Measurements from ENCODE around the gene C19orf81.

The C19orf81 gene

DNA sequence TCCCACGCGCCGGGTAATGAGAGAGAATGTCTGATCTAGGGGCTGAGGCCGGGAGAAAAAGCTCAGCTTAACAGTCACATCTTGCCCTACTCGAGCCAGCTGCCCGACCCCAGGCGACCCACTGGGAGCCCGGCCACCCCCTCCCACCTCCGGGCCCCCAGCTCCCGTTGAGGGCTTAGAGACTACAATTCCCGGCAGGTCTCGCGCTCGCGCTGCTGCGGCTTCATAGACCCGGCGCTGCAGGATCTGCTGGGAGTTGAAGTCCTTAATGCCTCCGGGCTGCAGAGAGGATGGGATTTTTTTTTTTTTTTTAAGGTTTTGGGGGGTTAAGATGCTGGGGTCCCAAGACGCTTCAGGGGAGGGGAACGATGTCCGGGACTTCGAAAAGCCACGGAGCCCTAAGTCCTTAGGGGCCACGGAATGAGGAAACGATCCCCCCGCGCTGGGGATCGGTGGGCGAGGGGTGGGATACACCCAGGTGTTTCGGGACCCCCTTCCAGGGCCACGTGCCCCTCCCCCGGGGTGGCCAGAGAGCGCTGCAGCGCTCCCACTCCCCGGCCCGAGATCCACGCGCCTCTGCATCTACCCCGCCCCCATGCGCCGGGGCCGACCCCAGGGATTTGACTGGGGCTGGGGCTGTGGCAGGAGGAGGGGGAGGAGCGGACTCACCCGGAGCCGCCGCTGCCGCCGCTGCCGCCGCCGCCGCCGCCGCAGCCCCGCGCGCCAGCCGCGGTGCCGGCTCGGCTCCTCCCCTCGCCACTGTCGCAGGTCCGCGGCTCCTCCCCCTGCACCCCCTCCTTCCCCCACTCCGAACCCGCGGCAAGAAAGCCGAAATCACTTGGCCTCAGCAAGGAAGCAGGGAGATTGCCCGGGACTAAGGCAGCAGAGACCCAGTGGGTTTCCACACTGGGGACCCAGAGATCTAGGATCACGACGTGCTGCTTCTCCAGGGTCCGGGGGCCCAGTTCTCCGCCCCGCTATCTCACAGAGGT is 9.8 kb upstream of the C19orf81 start, which contains the start of gene SYT3:
Gene SYT3 (minus strand): TSS at position 761 of the 992 bp plus-strand sequence. CDS start 2,470 bp downstream, outside the sequence.
- Mint-ChIP-seq H3K9me3 (peaks cover 4% of the 10 kb centered on the region), H3K4me1 (peaks cover 9% of the 10 kb centered on the region), H3K4me3 (peak within 1 kb of the TSS; percentile 63), H3K36me3 (peaks cover 10% of the 10 kb centered on the region), H3K27ac (no peak within 1 kb of the TSS), H3K27me3 (peaks cover 25% of the 10 kb centered on the region)
- DNase-seq (ENCODE audit: low spot score in 2 of 2) (no peak), ATAC-seq (ENCODE audit: low read depth) (peak; percentile 78)

- ATAC-seq (ENCODE audit: low read depth) (no peak), DNase-seq (ENCODE audit: low spot score in 2 of 2) (no peak)
- Mint-ChIP-seq H3K9me3 (peaks cover 4% of the 10 kb centered on the region), H3K36me3 (peaks cover 10% of the 10 kb centered on the region), H3K27me3 (peaks cover 25% of the 10 kb centered on the region), H3K4me1 (peaks cover 9% of the 10 kb centered on the region), H3K4me3 (no peak overlapping the region), H3K27ac (no peak overlapping the region)
These were observed 8.9 kb upstream of the C19orf81 start for GRCh38 chr19:50640368-50640767.

DNA sequence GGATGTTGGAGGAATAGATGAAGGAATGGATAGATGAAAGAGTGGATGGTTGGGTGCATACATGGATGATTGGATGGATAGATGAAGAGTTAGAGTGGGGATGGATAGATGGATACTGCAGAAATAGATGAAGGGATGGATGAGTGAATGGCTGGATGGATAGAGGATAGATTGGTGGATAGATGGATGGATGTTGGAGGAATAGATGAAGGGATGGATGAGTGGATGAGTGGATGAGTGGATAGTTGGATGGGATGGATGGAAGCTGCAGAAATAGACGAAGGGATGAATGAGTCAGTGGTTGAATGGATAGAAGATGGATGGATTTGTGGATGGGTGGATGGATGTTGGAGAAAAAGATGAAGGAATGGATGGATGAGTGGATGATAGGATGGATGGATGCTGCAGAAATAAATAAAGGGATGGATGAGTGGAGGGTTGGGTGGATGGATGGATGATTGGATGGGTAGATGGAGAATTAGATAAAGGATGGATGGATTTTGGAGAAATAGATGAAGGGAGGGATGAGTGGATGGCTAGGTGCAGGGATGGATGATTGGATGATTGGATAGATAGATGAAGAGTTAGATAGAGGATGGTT is 4.8 kb upstream of the C19orf81 start:
- H3K4me1 Mint-ChIP-seq = no peaks in the 10 kb centered on the region
- no peak for DNase-seq (ENCODE audit: low spot score in 2 of 2)
- no peak overlapping the region for H3K4me3 Mint-ChIP-seq
- peaks cover 8% of the 10 kb centered on the region for H3K27me3 Mint-ChIP-seq
- H3K27ac Mint-ChIP-seq = no peak overlapping the region
- peaks cover 2% of the 10 kb centered on the region for H3K36me3 Mint-ChIP-seq
- no peak for ATAC-seq (ENCODE audit: low read depth)
- peaks cover 2% of the 10 kb centered on the region for H3K9me3 Mint-ChIP-seq

DNA sequence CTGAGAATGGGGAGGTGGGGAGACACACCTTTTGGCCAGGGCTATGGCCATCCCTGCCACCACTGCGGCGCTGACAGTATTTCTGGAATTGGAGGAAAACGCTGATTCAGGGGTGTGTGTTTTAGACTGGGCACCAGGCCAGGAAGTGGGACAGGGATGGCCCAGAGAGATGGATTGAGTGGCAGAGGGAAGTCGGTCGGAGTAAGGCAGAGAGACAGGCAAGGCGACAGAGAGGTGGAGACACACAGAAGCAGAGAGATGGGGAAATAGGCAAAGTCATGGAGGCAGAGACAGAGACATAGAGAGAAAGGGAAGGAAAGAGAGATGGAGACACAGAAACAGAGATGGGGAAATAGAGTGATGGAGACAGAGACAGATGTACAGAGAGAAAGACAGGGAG is 4.1 kb upstream of the C19orf81 start:
- Mint-ChIP-seq H3K36me3 (peaks cover 4% of the 10 kb centered on the region), H3K4me3 (no peak overlapping the region), H3K27me3 (peaks cover 13% of the 10 kb centered on the region), H3K9me3 (peaks cover 7% of the 10 kb centered on the region), H3K4me1 (no peaks in the 10 kb centered on the region), H3K27ac (no peak overlapping the region)
- DNase-seq (ENCODE audit: low spot score in 2 of 2) (no peak), ATAC-seq (ENCODE audit: low read depth) (no peak)

DNA sequence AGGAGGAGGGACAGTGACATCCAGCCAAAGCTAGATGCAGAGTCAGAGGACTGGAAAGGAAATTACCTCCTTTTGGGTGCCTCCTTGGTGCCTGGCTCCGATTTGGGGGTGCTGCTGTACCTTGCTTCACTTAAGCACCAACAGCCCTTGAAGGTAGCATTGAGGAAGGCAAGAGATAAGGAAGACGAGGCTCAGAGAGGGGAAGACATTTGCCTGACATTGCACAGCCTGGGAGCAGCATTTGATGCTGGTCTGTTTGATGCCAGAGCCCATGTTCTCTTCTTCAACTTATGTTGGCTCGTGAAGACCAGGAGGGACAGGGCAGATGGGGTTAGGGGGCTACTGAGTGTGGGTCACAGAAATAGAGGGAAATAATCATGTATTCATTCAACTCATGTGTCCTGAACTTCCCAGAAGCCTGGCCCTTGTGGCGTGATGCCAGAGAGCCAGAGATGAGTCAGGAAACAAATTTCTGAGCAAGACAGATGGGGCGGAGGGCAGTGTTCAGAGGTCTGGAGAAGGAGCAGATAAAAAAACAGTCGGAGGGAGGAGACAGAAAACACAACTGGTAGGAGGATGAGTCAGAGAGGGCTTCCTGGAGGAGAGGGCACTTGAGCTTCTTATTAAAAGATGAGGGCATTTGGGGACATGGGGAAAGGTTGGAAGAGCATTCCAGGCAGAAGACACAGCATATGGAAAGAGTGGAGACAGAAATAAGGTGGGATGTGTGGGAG is 3.0 kb upstream of the C19orf81 start:
- Mint-ChIP-seq H3K4me3 (no peak overlapping the region), H3K9me3 (peaks cover 8% of the 10 kb centered on the region), H3K27ac (no peak overlapping the region), H3K4me1 (no peaks in the 10 kb centered on the region), H3K36me3 (peaks cover 4% of the 10 kb centered on the region), H3K27me3 (peaks cover 14% of the 10 kb centered on the region)
- ATAC-seq (ENCODE audit: low read depth) (no peak), DNase-seq (ENCODE audit: low spot score in 2 of 2) (no peak)

GRCh38 chr19:50647879-50648615 is 1.2 kb upstream of the C19orf81 start:
- H3K4me1 Mint-ChIP-seq = no peaks in the 10 kb centered on the region
- no peak overlapping the region for H3K27ac Mint-ChIP-seq
- DNase-seq (ENCODE audit: low spot score in 2 of 2) (no peak), ATAC-seq (ENCODE audit: low read depth) (no peak)
- peaks cover 4% of the 10 kb centered on the region for H3K36me3 Mint-ChIP-seq
- peaks cover 9% of the 10 kb centered on the region for H3K9me3 Mint-ChIP-seq
- H3K4me3 Mint-ChIP-seq = no peak overlapping the region
- peaks cover 16% of the 10 kb centered on the region for H3K27me3 Mint-ChIP-seq

GRCh38 chr19:50648659-50649058 is 586 bp upstream of the C19orf81 start:
- Mint-ChIP-seq H3K9me3 (peaks cover 9% of the 10 kb centered on the region), H3K4me3 (no peak overlapping the region), H3K36me3 (peaks cover 4% of the 10 kb centered on the region), H3K27me3 (peaks cover 19% of the 10 kb centered on the region), H3K27ac (no peak overlapping the region), H3K4me1 (no peaks in the 10 kb centered on the region)
- DNase-seq (ENCODE audit: low spot score in 2 of 2) (no peak), ATAC-seq (ENCODE audit: low read depth) (no peak)

DNA sequence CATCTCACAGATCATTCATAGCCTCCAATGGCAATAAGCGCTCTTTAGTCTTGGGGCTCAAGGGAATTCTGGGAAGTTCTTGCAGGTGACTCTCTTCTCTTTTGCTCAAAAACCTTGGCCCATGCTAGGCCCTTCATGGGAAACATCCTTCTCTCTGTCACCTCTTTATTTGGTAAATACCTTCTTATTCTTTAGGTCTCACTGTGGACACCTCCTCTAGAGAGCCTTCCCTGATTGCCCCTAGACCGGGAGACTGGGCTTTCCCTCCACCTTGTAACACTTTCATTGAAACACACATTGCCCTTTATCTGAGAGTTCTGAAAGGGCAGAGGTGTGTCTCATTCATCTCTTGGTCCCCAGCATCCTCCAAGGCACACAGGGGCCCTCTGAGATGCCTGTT is 1.9 kb downstream of the C19orf81 start:
- H3K27me3 Mint-ChIP-seq = peaks cover 28% of the 10 kb centered on the region

GRCh38 chr19:50652722-50653121 is 3.5 kb downstream of the C19orf81 start:
- ATAC-seq (ENCODE audit: low read depth) = no peak
- Mint-ChIP-seq H3K4me3 (no peak overlapping the region), H3K9me3 (peaks cover 18% of the 10 kb centered on the region), H3K27ac (no peak overlapping the region), H3K36me3 (peaks cover 10% of the 10 kb centered on the region), H3K27me3 (peaks cover 32% of the 10 kb centered on the region), H3K4me1 (peaks cover 2% of the 10 kb centered on the region)
- no peak for DNase-seq (ENCODE audit: low spot score in 2 of 2)

More for the DNA sequence above, 1.9 kb downstream of the C19orf81 start:
- no peak for ATAC-seq (ENCODE audit: low read depth)
- Mint-ChIP-seq H3K9me3 (peaks cover 18% of the 10 kb centered on the region), H3K27ac (no peak overlapping the region), H3K4me3 (no peak overlapping the region), H3K36me3 (peaks cover 10% of the 10 kb centered on the region), H3K4me1 (no peaks in the 10 kb centered on the region)
- no peak for DNase-seq (ENCODE audit: low spot score in 2 of 2)

- DNase-seq (ENCODE audit: low spot score in 2 of 2) = no peak
- H3K9me3 Mint-ChIP-seq = peaks cover 20% of the 10 kb centered on the region
- ATAC-seq (ENCODE audit: low read depth) = no peak
- H3K36me3 Mint-ChIP-seq = peaks cover 11% of the 10 kb centered on the region
- no peak overlapping the region for H3K4me3 Mint-ChIP-seq
- no peak overlapping the region for H3K27ac Mint-ChIP-seq
- peaks cover 34% of the 10 kb centered on the region for H3K27me3 Mint-ChIP-seq
- peaks cover 11% of the 10 kb centered on the region for H3K4me1 Mint-ChIP-seq
These were observed 5.6 kb downstream of the C19orf81 start for GRCh38 chr19:50654882-50655281.

- H3K9me3 Mint-ChIP-seq = peaks cover 23% of the 10 kb centered on the region
- peaks cover 19% of the 10 kb centered on the region for H3K36me3 Mint-ChIP-seq
- ATAC-seq (ENCODE audit: low read depth) = no peak
- no peak overlapping the region for H3K27ac Mint-ChIP-seq
- peaks cover 15% of the 10 kb centered on the region for H3K4me1 Mint-ChIP-seq
- H3K27me3 Mint-ChIP-seq = peaks cover 44% of the 10 kb centered on the region
- H3K4me3 Mint-ChIP-seq = no peak overlapping the region
- DNase-seq (ENCODE audit: low spot score in 2 of 2) = no peak
These were observed 8.0 kb downstream of the C19orf81 start for GRCh38 chr19:50657222-50657669.

GRCh38 chr19:50657712-50658440 is 8.6 kb downstream of the C19orf81 start:
- peak overlapping the region; percentile 77 for H3K4me3 Mint-ChIP-seq
- H3K27me3 Mint-ChIP-seq = peaks cover 42% of the 10 kb centered on the region
- H3K36me3 Mint-ChIP-seq = peaks cover 19% of the 10 kb centered on the region
- peak; percentile 77 for ATAC-seq (ENCODE audit: low read depth)
- peaks cover 22% of the 10 kb centered on the region for H3K9me3 Mint-ChIP-seq
- H3K4me1 Mint-ChIP-seq = peaks cover 15% of the 10 kb centered on the region
- peak in 1 of 2 donors; percentile 39 for DNase-seq (ENCODE audit: low spot score in 2 of 2)
- peak overlapping the region; percentile 91 for H3K27ac Mint-ChIP-seq

Data from memory B cell (primary cell).